Activated CD8-positive, alpha-beta memory T cell treated with anti-CD3 and anti-CD28 coated beads, Interleukin-2, amount 50 U/mL, for 24 hours (primary cell): Measurements from ENCODE around the gene PRICKLE3.
"Not testable (repeated sequence)": the region's sequence is repeated elsewhere in the genome, so short reads cannot be mapped to it uniquely, and the experiment has no call there.

Experiments used
- DNase-seq: peaks from one replicate; pipeline ENCODE4 v3.0.0-alpha.2; 2020; ENCODE audit errors: extremely low read depth

The PRICKLE3 gene

DNA sequence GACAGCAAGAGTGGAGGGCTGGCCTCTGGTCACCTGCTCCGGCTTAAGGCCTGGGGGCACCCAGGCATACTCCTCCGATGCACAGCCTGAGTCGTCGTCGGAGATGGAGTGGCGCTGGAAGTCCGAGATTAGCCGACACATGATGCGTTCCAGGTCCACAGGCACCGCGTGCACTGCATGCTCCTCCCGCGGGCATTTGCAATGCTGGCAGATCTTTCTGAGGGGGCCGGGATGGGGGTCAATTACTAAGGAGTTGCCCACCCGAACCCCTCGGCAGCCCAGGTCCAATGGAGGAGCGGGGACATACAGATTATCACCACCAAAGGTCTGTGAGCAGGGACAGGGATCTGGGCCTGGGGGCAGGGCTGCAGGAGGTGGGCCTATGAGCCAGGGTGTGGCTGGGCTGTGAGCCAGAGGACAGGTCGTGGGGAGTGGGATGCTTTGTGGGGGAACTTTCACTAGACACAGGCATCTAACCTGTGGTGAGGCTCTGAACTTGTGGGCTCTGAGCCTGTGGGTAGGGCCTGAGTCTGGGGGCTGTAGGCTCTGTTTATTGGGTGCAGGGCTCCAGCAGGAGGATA is 2.4 kb downstream of the PRICKLE3 start:
- no peak for DNase-seq

DNA sequence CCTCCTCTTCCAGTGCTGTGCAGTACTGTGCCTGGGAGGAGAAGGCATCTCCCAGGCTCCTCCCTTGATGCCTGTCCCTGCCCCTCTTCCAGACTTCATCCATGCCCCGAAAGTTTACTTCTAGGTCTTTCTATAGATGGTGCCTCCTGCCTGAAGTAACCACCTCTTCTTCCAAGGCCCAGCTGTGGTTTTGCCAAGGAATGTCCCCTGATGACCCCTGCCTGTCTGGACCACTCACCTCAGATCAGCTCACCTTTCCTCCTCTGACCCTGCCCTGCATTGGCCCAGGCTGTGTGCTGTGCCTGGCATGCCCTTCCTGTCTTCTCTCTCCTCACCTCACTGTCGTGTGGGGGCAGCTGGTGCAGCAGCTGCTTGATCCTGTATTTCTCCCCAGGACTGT is 6.8 kb downstream of the PRICKLE3 start:
- no peak for DNase-seq

- no peak for DNase-seq
These were observed 7.6 kb downstream of the PRICKLE3 start for GRCh38 chrX:49178537-49178936.

DNA sequence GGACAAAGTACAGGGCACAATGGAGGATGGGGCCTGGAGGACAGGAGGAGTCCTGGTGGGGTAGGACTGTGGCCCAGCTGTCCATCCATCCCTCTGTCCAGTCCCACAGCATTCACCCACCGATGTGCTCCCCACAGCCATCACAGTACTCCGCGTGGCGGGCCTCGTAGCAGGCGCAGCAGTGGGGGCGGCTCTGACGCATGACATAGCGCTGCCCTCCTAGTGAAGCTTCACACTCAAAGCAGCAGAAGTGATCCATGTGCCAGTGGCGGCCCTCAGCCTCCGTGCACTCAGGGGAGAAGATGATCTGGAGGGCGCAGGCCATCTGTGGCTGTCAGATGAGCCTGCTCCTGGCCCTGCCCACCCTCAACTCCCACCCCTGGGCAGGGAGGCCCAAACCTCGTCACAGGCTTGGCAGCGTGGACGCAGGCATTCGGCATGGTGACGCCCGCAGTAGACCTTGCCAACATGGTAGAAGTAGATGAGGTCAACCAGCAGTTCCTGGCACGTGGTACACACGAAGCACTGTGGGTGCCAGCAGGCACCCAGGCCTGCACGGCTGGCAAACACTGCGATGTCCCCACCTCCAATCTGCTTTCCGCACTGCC is 8.2 kb downstream of the PRICKLE3 start:
- no peak for DNase-seq

GRCh38 chrX:49177338-49177833 is 8.8 kb downstream of the PRICKLE3 start:
- no peak for DNase-seq

DNA sequence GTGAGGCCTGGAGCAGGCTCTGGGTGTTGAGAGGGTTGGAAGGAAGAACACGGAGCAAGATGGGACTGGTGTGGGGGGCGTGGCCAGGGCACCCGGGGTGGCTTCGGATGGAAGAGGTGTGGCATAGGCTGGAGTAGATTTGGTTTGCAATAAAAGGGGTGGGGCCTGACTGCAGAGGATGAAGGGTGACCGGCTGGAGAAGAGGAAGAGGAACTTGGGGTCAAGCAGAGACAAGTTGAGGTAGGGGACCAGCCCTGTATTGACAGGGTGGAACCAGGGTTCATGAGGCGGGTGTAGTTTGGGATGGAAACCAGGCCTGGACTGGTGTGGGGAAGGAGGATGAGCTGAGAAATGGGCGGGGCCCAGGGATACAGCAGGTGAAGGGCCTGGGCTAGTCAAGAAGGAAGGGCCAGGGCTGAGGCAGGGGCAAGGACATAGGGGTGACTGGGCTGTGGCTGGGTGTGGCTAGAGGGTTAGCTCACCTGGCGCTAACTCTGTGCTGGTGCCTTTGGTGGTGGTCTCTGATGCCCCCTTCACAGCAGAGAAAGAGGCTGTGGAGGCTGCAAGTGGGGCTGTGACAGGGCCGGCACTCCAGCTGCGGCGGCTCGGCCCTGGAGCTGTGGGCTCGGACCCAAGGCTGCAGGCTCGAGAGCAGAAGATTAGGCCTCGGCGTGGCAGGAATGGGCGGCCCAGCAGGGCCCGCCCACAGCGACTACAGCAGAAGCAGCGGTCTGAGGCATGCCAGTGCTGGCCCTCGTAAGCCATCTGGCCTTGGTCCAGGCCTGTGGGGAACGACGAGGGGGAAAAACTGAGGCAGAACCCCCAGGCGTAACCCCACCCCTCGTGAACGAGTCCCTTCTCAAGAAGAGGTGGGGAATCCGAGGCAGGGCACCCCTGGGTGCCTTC is 9.5 kb downstream of the PRICKLE3 start:
- DNase-seq = no peak

DNA sequence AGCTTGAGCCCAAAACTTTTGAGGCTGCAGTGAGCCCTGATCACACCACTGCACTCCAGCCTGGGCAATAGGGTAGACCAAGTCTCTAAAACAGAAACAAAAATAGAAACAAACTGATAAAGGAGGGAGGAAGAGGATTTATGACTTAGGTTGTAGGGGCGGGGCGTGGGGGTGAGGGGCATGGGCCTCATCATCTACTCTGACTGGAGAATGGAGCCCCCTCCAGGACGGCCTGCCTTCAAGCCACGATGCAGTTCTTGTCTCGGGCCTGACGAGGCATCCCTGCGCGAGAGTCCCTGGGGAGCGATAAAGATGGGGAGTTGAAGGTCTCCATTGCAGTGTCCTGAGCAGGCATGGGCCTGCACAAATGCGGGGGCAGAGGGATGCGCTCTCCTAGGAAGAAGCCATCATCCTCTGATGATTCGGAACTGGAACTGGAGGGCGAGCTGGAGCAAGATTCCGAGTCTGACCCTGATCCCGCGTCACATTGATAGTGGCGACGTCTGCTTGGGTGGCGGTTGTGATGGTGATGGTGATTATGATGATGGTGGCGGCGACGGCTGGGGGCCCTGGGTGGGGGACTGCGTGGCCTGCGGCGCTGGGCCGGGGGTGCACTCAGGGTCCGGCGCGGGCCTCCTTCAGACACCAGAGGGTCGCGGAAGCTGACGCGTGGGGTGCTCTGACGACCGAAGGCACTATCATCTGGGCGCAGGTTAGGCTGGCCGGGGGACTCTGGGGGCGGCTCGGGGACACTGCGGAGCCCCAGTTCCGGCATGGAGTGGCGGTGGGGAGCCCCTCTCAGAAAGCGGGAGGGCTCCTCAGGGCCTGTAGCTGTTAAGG is 10.5 kb downstream of the PRICKLE3 start:
- no peak for DNase-seq

DNA sequence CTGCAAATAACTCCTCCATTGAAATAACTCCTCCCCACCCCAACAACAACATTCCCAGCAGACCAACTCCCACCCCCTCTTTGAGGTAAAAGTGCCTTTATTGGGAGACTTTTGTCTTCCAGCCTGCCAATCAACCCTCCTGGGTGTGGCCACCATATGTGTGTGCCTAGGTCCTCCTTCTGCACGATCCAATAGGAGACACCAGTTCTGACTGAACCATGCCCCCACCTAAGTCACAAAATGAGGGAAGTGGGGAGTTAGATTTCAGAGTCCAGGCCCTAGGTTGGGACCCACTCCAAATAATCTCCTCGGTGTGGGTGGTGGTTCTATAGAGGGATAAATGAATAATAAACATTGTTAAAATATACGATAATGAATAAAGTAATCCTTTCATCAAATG is 11.4 kb downstream of the PRICKLE3 start:
- no peak for DNase-seq

DNA sequence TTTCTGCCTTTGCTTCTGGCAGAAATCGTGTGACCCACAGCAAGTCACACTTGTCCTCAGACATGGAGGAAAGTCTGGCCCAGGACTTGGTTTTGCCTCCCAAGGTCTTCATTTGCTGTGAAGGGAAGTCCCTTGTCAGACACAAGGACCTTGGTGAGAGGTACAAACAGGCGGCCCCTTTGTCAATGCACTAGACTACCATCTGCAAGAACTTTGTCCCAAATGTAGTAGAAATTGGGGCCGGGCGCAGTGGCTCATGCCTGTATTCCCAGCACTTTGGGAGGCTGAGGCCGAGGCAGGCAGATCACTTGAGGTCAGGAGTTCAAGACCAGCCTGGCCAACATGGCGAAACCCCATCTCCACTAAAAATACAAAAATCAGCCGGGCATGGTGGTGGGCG is 12.6 kb downstream of the PRICKLE3 start:
- not testable (repeated sequence) for DNase-seq

- peak; percentile 50 for DNase-seq
These were observed 13.8 kb downstream of the PRICKLE3 start for GRCh38 chrX:49172280-49172780.

GRCh38 chrX:49171752-49172279 is 14.4 kb downstream of the PRICKLE3 start, which contains the start of gene PLP2:
Gene PLP2, plus strand, starts transcription at chrX:49171898. Its CDS starts 103 bp downstream, at chrX:49172001.
- no peak for DNase-seq

GRCh38 chrX:49167740-49168108 is 18.4 kb downstream of the PRICKLE3 start:
- DNase-seq = no peak

DNA sequence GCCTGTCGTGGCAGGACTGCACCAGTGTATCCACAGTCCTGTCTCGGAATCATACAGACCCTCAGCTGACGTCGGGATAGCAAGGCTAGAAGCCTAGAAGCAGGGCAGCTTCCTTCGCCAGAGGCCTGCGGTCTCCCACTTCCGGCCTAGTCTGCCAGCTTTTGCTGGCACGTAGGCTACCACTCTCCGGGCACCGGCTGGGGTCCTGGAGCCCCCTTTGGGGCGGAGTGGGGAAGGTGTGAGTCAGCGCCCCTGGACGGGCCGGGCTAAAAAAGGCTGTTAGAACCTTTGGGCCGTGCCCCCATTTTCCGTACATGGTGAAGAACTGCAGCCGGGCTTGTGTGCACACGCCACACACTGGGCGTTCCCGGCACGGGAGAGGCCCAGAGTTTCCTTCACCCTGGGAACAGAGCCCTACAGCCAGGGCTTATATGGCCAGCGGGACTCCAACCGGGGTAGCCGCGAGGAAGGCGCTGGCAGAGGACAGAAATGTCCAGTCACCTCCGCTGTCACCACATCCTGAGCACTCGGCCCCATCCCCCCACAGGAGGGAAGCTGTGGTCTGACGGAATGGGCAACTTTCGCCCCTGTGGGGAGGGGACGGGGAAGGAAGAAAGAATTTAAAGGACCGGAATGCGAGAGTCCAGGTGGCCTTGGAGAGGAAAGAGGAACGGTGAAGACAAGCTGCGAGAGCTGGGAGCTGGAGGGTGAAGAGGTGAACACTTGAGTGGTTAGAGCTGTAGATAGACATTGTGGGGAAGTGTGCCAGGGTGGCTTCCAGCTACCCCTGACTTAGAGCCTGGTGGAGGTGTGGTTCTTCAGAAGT is 19.0 kb downstream of the PRICKLE3 start:
- DNase-seq = no peak

- no peak for DNase-seq
These were observed 20.0 kb downstream of the PRICKLE3 start for GRCh38 chrX:49165901-49166881.

GRCh38 chrX:49164589-49165360 is 21.4 kb downstream of the PRICKLE3 start:
- no peak for DNase-seq

DNA sequence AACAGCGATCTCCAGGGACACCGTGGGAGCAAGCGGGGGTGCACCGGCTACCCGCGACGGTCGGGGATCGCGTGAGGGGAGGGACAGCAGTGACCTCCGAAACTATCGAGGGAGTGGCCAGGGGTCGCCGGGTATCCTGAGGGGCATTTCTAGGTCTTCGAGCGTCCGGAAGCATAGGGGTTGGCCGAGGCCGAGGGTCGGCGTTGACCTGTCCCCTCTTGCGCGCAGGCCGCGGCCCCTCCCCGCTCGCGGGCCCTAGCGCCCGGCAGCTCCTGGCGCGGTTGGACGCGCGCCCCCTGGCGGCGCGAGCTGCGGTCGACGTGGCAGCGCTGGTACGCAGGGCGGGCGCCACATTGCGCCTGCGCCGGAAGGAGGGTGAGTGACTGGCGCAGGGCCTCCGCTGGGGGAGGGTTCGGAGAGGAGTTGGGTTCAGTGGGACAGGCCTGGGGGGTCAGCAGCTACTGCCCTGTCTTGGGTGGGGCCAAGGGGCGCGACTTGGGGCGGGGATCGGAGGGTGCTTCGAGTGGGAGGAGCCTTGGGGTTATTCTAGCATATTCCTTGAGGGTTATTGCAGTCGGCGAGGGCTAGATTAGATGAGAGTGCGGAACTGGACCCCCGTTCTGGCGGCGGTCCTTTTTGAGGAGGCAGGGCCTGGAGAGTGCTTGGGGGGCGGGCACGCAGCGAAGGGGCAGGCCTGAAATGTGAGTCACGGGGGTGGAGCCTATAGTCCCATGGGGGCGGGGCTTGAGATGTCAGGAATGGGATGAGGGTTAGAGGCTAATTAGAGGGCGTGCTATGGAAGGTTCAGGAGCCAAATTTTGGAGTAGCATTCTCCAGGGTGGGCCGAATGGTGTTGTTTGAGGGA is 22.4 kb downstream of the PRICKLE3 start:
- peak; percentile 50 for DNase-seq

- no peak for DNase-seq
These were observed 23.6 kb downstream of the PRICKLE3 start, which contains the start of gene MAGIX for GRCh38 chrX:49162620-49163019. Gene MAGIX, plus strand, starts transcription at chrX:49162758. Its CDS starts 132 bp downstream, at chrX:49162890.
